Measurements from ENCODE around the gene WFS1.

The WFS1 gene

DNA sequence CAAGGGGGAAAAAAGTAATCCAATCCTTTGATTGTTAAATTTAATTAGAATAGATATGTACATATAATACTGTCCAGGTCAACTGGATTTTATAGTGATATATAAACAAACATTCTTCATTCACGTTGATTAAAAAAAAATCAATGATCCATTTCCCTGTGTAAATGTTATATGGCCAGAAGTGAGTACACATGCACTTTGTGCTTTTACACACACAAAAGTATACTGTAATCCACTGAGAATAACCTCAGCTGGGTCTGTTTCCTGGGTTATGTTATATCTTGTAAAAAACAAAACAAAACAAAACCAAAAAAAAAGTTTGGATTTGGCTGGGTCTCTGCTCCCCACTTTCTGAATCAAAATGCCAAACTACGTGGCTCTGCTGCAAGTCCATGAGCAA is 51.7 kb downstream of the WFS1 start:
- no peak for DNase-seq (ENCODE audit: low spot score)
- TF ChIP-seq, protein P1, sequence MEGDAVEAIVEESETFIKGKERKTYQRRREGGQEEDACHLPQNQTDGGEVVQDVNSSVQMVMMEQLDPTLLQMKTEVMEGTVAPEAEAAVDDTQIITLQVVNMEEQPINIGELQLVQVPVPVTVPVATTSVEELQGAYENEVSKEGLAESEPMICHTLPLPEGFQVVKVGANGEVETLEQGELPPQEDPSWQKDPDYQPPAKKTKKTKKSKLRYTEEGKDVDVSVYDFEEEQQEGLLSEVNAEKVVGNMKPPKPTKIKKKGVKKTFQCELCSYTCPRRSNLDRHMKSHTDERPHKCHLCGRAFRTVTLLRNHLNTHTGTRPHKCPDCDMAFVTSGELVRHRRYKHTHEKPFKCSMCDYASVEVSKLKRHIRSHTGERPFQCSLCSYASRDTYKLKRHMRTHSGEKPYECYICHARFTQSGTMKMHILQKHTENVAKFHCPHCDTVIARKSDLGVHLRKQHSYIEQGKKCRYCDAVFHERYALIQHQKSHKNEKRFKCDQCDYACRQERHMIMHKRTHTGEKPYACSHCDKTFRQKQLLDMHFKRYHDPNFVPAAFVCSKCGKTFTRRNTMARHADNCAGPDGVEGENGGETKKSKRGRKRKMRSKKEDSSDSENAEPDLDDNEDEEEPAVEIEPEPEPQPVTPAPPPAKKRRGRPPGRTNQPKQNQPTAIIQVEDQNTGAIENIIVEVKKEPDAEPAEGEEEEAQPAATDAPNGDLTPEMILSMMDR (IDR thresholded peaks at IDR 0.05; ENCODE audit: borderline replicate concordance, control extremely low read depth, extremely low read depth, insufficient read depth, missing control alignments) = no peak
- in situ Hi-C loops (cut with MboI; ENCODE audit: low sequenced_read_pairs, unreplicated experiment) = no loop called here

DNA sequence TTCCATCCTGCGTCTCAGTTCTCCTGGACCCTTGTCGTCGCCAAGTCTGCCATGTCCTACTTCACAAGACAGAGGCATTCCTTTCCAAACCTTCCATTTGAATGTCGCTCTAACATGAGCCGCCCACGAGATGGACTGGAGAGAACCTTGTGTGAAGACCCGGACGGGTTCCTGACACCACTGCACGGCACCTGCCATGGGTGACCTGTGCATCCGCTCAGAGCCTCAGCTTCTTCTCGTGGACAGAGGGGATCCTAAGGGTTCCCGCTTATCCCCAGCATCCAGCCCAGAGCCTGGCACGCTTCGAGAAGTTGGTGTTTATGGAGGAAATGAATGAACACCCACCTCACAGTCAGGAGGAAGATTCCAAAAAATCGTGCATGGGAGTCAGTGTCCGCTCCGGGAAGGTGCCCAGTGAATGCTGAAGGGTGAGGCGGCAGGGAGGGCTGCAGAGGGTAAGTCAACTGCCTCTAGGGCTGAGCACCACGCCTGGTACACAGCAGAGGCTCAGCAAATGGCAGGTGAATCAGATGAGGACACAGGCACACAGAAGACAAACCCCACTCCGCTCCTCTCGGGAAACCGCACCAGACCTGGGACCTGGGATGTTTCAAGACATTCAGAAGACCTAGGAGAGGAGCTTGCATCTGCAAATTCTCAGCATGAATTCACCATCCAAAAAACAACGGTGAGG is 52.6 kb downstream of the WFS1 start:
- TF ChIP-seq, protein P1 (IDR thresholded peaks at IDR 0.05; ENCODE audit: borderline replicate concordance, control extremely low read depth, extremely low read depth, insufficient read depth, missing control alignments) = no peak
- in situ Hi-C loops (cut with MboI; ENCODE audit: low sequenced_read_pairs, unreplicated experiment) = no loop called here
- no peak for DNase-seq (ENCODE audit: low spot score)

DNA sequence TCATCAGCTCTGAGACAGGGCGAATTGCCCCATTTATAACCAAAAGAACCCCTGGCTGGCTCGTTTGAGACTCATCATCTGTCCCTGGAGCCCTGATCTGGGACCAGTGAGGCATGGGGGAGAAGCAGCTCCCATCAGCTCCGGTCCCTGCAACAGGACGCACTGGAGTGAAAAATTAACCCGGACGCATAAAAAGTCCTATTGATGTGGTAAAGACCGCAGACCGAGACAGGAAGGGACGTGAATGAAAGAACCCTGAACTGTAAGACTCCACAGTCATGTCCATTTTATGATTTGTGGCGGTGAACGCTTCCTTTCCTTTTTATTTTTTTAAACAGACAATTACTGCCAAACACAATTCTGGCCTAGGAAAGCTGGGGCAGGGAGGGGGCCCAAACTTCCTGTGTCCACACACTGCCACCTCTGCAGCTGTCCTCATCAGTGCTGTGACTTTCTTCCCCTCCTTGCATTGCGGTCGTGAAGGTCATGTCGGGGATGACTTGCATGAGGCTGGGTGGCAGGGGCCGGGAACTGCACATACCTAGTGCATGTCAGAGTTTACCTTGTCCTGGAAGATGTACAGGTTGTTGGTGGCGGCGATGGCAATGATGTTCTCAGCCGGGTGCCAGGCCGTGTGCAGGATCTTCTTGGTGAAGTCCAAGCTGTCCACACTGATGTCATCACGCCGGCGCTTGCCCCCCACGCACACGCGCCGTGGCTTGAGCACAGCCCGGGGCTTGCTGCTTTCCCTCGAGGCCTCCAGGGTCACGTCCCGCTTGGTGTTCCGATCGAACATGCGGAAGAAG is 53.3 kb downstream of the WFS1 start:
- in situ Hi-C loops (cut with MboI; ENCODE audit: low sequenced_read_pairs, unreplicated experiment) = no loop called here
- TF ChIP-seq, protein P1 (IDR thresholded peaks at IDR 0.05; ENCODE audit: borderline replicate concordance, control extremely low read depth, extremely low read depth, insufficient read depth, missing control alignments) = no peak
- DNase-seq (ENCODE audit: low spot score) = no peak

DNA sequence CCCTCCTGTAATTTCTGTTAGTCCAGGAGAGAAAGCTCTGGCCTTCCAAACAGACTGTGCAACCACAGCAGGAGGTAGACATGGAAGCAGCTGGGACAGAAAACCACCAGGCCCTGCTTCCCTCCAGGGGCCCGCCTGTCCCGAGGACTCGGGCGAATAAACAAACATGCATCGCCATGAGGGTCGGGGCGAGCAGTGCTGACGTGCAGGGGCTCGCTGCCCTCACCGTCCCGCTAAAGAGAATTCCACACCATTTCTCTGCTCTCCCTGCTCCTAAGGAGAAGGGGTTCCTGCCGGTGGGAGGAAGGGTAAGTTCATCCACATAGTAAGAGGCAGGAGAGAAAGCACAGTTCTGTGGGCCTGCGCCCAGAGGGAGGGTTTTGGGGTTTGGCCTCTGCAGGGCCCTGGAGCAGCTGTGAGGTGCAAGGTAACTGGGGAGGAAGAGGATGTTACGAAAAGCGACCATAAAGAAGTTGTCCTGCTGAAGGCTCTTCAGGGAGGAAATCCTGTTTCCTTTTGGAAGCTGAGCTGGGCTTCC is 54.9 kb downstream of the WFS1 start:
- no peak for DNase-seq (ENCODE audit: low spot score)
- in situ Hi-C loops (cut with MboI; ENCODE audit: low sequenced_read_pairs, unreplicated experiment) = no loop called here
- TF ChIP-seq, protein P1 (IDR thresholded peaks at IDR 0.05; ENCODE audit: borderline replicate concordance, control extremely low read depth, extremely low read depth, insufficient read depth, missing control alignments) = no peak

DNA sequence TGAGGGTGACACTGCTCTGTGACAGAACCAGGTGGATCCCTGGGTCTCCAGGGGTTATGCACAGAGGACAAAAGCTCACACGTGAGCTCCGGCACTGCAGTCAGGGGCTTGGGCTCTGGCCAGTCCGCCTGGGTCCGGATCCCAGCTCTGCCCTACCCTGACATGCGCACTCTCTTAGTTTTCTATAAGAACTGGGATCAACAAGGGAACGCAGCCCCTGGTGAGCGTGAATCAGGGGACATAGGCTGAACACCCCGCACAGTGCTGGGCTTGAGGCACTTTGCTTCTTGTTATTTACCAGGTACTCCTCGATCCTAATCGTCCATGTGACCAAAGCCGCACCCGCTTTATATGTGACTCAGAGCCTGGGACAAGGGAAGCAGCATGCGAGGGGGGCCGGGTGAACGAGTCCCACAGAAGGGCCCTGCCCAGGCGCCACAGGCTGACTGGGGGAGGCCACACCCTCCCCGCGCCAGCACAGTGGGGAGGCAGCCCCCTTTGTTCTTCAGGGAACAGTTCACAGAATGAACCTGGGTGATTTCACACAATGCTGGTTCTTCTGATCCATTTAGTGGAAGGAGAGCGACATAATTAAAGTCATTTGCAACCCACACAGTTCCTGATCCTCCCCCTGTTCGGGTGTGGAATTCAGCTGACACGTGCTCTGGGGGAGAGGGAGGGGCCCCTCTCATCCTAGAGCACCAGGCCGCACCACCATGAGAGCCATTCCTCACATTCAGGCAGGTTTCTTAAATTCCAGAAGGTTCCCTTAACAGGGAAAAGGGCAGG is 55.5 kb downstream of the WFS1 start:
- DNase-seq (ENCODE audit: low spot score) = no peak
- TF ChIP-seq, protein P1 (IDR thresholded peaks at IDR 0.05; ENCODE audit: borderline replicate concordance, control extremely low read depth, extremely low read depth, insufficient read depth, missing control alignments) = no peak
- in situ Hi-C loops (cut with MboI; ENCODE audit: low sequenced_read_pairs, unreplicated experiment) = loop anchor here (5.0 kb wide), 1 partner anchor 73 kb away; no protein-coding TSS in a partner anchor

DNA sequence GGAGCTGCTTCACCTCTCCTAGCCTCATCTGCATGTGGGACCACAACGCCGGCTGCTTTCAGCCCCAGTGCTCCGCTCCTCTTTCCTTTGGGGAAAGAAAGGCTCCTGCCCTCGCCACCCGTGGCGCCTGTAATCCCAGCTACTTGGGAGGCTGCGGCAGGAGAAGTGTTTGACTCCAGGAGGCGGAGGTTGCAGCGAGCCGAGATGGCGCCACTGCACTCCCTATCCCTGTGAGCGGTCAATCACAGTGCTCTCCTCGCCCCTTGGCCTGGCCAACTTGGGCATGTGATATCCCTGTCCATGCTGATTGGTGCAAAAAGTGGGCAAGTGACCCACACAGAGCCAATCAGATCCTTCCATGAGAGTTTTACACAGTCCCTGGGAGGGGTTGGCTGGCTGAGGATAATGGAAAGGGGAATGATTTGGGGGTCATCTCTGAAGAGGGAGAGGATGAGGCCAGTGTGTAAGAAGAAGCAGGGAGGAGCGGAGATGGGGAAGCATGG is 56.2 kb downstream of the WFS1 start:
- no peak for DNase-seq (ENCODE audit: low spot score)

More for the DNA sequence above, 56.2 kb downstream of the WFS1 start:
- in situ Hi-C loops (cut with MboI; ENCODE audit: low sequenced_read_pairs, unreplicated experiment) = loop anchor here (5.0 kb wide), 1 partner anchor 74 kb away; no protein-coding TSS in a partner anchor
- TF ChIP-seq, protein P1 (IDR thresholded peaks at IDR 0.05; ENCODE audit: borderline replicate concordance, control extremely low read depth, extremely low read depth, insufficient read depth, missing control alignments) = no peak

All from GM13976 (cell line).